ENCODE results near the gene COG5.

The COG5 gene

DNA sequence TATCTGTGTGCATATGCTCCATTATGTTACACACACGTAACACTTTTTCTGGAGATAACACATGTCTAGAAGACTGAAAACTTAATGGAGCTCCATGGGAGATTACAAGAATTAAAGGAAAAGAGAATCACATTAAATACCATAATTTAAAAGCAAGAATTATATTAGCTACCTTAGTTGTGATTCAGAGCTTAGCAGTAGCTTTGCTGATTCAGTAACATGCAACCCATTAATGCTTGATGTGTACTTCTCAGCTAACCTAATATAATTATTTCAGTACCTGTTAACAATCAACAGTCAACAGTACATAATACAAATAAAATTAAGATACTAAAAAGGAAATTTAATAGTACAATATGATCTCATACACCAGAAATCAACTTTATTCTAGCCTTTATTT is 167.6 kb downstream of the COG5 start:
- no peak for DNase-seq (ENCODE audit: low read depth in 3 of 3, low spot score in 1 of 3)

DNA sequence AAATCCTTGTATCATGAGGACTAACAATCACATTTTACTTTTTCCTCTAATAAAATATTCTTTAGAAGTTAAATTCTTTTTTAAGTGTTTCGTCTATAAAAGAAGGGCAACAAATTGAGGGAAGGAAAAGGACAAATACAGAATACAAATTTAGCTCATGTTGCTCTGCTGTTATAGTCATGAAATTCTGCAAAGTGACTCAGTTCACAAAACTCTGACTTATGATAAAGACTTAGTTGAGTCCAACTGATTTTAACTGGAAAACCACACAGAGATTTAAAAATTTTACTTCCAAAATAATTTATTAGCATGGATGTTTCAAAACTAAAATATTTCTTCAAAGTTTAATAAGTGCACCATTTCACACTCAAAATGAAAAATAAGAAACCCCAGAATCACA is 168.9 kb downstream of the COG5 start:
- no peak for DNase-seq (ENCODE audit: low read depth in 3 of 3, low spot score in 1 of 3)

DNA sequence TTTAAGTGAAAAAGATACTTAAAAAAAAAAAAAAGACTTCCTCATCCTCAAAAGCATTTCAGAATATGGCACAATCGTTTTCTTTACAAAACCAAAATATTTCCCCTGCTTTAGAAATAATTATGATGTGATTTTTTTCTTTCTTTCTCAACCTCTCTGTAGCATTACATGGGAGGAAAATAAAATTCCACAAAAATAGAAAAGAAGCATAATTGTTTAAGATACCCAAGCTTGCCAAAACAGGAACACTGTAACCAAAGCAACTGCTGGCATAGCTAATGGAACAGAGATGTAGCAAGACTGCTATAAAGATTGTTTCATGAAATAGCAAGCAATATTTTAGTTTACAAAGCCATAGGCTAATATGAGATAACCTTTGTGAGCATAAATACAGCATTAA is 169.4 kb downstream of the COG5 start:
- DNase-seq (ENCODE audit: low read depth in 3 of 3, low spot score in 1 of 3), result no peak

DNA sequence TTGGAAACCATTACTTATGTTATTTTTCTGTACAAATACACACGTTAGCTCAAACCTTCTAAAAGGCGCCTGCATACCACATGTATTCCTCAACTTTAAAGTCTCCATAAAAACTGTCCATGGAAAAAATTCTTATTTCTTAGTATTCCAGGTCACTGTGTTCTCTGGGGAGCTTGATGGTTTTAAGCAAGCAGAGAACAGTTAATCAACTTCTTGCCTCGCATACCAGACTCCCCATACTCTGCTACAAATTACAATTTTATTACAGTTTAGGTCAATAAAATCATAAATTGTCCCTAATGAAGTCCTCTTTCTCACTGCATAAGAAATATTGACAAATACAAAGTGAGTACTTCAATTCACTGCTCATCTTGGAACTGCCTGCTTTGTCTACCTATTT is 170.9 kb downstream of the COG5 start:
- DNase-seq (ENCODE audit: low read depth in 3 of 3, low spot score in 1 of 3), result no peak

DNA sequence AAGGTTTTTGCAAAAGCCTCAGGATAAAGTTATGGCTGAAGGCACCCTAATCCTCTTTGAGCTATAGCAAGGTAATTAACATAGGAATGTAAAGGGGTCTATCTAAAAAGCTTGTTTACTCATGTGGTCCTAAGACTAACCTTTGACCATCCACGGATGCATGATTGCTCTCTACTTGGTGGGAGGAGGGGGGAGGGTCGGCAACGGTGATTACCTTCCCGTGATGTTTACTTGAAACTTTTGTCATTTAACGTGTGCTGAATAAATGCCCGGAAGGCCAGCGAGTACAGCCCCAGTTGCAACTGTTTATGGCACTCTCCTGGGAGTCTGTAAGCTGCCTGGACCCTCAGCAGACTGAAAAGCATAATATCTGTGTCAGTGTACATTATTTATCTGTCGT is 172.8 kb downstream of the COG5 start:
- no peak for DNase-seq (ENCODE audit: low read depth in 3 of 3, low spot score in 1 of 3)

DNA sequence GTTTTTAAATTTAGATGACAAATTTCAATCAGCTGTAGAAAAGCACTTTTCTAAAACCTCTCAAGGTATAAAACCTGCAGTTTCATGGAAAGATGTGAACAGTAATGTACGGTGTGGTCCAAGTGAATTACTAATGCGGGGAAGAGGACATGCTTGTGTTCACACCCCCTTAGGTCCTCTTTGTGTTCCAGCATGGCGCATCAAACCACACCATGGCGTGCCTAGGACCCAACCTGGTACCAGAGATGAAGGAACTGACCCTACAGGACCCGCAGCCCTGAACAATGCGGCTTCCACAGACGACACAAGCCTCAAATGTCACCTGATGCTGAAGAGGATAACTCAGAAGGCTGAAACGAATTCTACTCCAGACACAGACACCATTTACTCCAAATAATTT is 175.1 kb downstream of the COG5 start:
- DNase-seq (ENCODE audit: low read depth in 3 of 3, low spot score in 1 of 3), result no peak

DNA sequence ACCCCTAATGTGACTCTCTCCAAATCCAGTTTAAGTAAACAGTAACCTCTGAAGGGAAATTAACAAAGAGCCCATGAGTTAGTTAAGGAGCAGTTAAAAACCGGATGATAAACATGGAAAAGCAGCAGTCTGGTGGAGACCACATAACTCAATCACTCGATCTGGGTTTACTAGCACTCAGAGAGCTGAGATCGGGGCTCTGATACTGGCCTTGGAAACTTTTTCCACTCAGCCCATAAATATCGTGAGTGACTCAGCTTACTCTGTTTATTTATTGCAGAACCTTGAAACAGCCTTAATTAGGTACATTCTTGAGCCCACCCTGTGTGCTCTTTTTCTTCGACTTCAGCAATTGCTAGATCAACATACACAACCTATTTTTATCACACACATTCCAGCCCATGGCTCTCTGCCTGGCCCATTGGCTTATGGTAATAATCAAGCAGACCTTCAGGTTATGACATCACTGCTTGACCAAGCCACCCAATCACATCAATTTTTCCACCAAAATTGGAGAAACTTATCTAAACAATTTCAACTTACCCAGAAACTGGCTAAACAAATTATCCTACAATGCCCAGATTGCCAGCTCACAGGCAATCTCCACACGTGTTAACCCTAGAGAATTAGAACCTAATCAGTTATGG is 176.0 kb downstream of the COG5 start:
- DNase-seq (ENCODE audit: low read depth in 3 of 3, low spot score in 1 of 3), result no peak

DNA sequence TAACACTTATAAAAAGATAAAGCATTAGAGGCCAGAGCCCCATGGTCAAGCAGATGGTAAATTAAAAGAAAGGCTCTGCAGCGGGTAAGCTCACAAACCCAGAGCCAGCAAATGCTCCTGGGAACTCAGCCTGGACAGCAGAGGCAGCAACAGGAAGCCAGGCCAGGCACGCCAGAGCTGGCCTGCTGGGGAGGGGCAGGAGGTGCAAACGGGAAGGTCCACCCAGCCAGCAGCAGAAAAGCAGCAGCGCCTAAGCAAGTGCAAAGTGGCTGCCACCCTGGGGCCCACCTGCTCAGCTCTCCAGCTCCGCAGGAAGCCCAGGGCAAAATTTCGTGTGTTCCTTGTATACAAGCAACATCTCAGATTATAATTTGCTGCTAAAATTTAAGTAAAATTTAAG is 176.6 kb downstream of the COG5 start:
- no peak for DNase-seq (ENCODE audit: low read depth in 3 of 3, low spot score in 1 of 3)

DNA sequence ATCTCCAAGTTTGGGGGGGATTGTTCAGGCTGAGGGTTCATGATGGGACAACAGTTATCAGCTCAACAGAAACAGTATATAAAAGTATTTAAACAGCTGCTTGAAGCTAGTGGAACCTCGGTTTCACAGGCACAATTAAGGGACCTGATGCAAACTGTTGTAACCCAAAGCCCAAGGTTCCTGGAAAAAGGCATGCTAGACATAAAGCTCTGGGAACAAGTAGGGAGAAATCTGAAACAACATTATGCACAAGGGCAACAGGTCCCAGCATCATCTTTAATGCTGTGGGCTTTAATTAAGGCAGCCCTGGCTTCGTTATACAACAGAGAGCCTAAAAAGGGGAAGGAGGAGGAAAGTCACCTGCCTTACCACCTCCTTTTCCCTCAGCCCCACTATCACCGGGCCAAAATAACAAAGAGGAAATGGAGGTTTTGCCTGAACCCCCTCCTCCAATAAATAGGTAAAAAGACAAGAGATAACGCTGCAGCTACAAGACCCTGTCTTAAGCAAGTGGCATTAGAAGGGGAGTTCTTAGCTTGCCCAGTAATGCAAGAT is 177.1 kb downstream of the COG5 start:
- no peak for DNase-seq (ENCODE audit: low read depth in 3 of 3, low spot score in 1 of 3)

DNA sequence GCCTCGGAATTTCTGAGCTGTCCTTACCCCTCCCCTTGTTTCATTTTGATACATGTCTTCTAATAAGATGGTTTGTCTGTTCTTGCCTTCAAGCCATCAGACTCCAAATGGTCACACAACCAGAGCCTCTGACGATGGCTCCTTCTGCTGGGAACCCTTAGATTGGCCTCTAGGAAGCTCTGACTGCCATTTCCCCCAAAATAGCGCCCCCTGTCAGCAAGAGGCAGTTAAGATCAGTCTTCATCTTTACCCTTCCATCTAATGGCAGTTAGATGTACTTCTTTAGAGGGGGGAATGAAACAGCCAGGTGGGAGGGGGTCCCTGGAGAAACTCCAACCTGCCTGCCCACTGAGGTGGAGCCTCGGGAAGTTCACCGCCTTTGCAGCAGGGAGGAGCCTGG is 179.7 kb downstream of the COG5 start:
- no peak for DNase-seq (ENCODE audit: low read depth in 3 of 3, low spot score in 1 of 3)

DNA sequence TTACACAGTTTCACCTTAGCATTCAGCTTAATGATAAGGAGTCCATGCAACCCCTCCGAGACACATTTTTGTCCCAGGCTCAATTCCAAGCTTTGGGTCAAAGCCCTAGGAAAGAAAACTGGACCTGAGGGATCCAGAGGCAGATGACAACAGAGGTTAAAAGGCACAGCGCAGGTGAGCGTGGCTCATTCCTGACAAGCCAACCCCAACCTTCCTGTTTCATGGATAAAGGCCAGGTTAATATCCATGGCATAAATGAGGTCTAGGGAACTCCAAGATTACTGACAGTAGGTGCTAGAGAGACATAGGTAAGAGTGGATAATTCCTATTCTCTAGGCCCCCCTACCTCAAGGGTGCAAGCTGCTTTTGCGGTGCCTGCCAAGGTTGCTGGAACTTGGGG is 180.5 kb downstream of the COG5 start:
- no peak for DNase-seq (ENCODE audit: low read depth in 3 of 3, low spot score in 1 of 3)

DNA sequence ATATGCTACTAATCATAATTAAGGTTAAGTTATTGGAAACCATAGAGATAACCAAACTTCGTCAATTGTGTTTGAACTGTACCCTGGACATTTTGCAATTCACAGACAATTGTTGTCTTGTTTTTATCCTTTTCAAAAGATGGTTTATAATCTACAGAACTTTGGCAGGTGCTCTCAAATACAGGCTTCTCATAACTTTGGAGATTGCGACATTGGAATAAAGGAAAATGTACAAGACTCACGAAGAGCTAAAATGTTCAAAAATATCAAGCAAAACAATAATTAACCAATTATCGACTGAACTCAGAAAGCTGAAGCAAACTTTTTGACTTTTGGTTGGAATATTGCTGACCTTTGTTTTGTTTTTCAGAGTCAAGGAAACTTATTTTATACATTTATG is 182.3 kb downstream of the COG5 start:
- no peak for DNase-seq (ENCODE audit: low read depth in 3 of 3, low spot score in 1 of 3)

DNA sequence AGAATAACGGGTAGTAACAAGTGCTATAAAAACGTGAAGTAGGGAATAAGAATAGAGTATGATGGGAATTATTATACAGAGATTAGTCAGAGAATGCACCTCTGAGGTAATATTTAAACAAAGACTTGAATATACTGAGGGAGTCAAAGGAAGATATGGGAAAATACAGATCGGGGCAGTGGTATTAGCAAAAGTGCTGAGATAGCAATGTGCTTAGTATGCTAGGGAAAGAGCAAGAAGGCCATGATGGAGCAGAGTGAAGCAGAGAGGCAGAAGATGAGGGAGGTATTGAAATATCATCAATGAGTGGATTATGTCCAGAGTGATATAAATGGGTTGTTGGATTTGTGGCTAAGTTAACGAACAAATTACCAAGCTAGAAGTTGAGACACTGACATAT is 190.4 kb downstream of the COG5 start:
- DNase-seq (ENCODE audit: low read depth in 3 of 3, low spot score in 1 of 3), result no peak

DNA sequence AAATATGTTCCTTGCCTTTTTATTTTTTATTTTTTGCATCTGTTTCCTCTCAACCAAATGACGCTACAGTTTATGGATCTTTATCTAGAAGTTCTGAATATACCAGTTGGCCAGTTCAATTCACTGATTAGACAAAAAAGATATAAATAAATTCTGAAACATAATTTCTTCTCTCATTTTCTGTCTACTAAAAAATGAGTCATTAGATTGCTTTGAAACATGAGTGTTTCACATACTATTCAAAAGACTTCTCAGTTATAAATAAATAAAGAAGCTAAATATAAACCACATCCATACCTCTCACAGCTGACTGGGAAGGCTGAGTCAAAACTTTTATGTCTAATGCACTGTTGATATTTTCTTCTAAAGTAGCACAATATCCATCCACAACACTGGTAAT is 191.4 kb downstream of the COG5 start:
- no peak for DNase-seq (ENCODE audit: low read depth in 3 of 3, low spot score in 1 of 3)

DNA sequence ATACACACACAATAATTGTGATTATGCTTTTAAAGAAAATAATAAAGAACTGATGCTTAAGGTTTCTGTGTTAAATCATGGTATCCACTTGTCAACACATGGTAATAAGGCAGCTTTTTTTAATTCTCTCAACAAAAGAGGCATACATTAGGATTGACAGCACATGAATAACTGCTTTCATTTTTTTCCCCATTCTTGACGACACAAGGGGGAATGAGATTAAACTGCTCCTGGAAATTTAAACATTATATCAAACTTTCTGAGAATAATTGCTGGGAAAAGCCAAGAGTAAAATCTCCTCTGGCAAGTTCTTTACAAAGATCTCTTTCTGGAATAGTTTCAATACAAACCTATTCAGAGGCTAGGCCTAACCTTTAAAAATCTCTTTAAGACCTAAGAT is 192.9 kb downstream of the COG5 start:
- DNase-seq (ENCODE audit: low read depth in 3 of 3, low spot score in 1 of 3), result no peak

DNA sequence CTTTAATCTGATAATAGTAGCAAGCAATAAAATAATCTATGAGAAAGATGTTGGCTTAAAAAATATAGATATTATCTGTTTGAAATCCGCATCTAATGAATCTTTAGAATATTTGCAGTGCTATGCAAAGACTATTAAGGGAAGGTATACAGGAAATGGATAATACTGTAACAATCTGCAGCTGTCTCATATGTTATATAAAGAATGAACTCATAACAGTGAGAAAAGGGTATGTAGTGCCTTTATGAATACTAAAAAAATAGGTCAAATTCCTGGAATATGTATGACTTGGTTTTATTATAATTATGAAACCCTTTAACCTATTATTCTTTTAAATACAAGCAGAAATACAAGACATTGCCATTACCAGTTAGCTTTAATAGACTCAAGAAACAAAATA is 198.9 kb downstream of the COG5 start:
- DNase-seq (ENCODE audit: low read depth in 3 of 3, low spot score in 1 of 3), result no peak

DNA sequence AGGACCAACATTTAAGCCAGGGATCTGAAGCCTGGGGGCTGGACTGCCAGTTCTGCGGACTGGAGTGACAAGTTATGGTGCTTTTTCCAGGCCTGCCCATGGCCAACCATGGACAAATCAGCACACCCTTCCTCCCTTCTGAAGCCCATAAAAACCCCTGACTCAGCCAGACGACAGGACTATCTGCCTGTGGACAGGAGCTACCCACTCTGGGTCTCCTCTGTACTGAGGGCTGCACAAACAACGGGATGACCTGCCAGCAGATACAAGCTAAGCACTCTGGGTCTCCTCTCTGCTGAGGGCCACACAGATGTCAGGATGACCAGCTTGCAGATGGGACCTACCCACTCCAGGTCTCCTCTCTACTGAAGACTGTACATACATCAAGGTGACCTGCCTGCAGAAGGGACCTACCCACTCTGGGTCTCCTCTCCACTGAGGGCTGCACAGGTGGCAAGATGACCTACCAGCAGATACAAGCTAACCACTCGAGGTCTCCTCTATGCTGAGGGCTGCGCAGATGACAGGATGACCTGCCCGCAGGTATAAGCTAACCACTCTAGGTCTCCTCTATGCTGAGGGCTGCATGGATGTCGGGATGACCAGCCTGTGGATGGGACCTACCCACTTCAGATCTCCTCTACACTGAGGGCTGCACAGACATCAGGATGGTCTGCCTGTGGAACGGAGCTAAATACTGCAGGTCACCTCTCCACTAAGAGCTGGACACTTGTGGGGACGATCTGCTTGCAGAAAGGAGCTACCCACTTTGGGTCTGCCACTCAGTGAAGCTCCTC is 204.0 kb downstream of the COG5 start:
- no peak for DNase-seq (ENCODE audit: low read depth in 3 of 3, low spot score in 1 of 3)

DNA sequence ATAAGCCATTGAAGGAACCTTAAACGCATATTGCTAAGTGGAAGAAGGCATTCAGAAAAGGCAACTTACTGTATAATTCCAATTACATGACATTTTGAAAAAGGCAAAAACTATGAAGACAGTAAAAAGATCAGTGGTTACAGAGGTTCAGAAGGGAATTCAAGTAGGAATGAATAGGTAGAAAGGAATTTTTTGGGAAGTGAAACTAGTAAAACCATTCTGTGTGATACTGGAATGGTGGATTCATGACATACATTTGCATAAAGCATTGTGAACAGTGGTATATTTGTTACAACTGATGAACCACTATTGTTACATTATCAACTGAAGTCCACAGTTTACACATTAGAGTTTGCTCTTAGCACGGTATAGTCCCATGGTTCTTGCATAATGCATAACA is 208.1 kb downstream of the COG5 start:
- no peak for DNase-seq (ENCODE audit: low read depth in 3 of 3, low spot score in 1 of 3)

DNA sequence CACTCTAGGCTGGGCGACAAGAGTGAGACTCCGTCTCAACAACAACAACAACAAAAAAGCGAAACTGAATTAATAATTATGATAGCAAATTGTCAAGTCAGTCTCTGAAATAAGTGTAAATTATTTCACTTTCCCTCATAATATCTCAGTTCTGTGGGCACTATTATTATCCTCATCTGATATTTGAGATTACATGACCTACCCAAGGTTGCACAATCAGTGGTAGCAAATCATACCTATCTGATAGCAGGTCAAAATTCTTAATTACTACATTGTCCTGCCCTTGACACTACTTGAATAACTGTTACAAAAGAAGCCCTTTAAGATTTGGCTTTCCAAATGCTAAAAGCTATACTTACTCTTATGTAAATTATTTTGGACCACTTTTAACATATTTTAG is 209.1 kb downstream of the COG5 start:
- no peak for DNase-seq (ENCODE audit: low read depth in 3 of 3, low spot score in 1 of 3)

DNA sequence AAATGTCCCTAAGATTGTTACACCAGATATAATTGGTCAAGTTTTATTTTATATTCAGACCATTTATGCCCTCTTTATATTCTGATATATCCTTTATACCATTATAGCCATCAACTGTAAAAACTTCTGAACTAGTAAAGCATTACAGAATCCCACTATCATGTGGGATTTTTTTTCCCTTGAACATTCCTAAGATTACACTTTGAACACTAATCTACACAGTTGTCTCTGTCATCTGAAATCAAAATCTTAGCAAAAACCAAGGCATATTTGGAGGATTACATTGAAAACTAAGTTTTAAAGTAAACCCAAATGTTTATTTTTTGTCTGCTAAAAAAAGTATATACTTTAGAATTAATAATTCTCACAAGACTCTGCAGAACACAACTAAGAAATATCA is 210.0 kb downstream of the COG5 start:
- DNase-seq (ENCODE audit: low read depth in 3 of 3, low spot score in 1 of 3), result no peak

DNA sequence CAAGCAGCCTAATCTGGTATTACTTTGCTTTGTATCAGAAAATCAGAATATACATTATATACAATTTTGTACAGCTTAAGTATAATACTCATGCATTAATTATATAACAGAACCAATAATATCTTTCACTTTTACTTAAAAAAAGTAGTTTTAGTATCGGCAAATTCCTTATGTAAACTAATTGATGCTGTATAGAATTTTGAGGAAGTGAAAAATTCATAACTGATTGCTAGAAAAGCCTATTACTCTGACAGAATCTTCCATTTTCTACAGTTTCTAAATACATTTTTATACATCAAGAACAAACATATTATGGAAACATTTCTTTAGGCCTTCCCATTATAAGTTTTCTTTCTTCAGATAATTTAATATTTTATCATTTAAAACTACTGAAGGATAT is 217.8 kb downstream of the COG5 start:
- no peak for DNase-seq (ENCODE audit: low read depth in 3 of 3, low spot score in 1 of 3)

DNA sequence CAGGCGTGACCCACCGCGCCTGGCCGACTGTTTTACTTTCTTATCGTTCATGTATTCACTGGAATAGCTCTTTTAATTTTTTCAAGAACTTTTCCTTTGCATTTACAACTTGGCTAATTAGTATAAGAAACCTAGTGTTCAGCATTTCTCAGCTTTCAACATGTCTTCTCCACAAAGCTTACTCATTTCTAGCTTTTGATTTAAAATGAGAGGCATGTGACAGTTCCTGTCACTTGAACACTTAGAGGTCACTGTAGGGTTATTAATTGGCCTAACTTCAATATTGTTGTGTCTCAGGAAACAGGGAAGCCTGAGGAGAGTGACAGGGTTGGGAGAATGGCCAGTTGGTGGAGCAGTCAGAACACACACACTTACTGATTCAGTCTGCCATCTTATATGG is 218.9 kb downstream of the COG5 start:
- DNase-seq (ENCODE audit: low read depth in 3 of 3, low spot score in 1 of 3), result no peak

DNA sequence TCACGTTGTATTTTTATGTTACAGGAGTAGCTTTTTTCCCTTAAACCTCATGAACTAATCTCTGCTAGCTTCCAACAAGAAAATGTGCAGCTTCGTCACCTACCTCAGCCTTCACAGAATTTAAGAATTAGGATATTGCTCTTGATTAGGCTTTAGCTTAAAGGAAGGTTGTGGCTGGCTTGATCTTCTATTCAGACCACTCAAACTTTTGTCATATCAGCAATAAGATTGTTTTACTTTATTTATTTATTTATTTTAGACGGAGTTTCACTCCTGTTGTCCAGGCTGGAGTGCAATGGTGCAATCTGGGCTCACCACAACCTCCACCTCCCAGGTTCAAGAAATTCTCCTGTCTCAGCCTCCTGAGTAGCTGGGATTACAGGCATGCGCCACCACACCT is 219.4 kb downstream of the COG5 start:
- DNase-seq (ENCODE audit: low read depth in 3 of 3, low spot score in 1 of 3), result no peak

All from stimulated activated CD4-positive, alpha-beta T cell treated with anti-CD3 and anti-CD28 coated beads, TNF-alpha, amount 100 ng/mL, for 1 hour (primary cell).